ENCODE results near the gene MPIG6B.

- TF ChIP-seq CTCF (IDR thresholded peaks at IDR 0.05; ENCODE audit: low read length), result no peak
- no peak for TF ChIP-seq EZH2 (IDR thresholded peaks at IDR 0.05; ENCODE audit: borderline replicate concordance, low read length)
These were observed 18.6 kb downstream of the MPIG6B start for GRCh38 chr6:31741815-31742214.
